Measurements from ENCODE around the gene SULT6B1.
A peak's percentile ranks its signal among the peaks of the same experiment; 100 is the strongest.
"Not testable (repeated sequence)": the region's sequence is repeated elsewhere in the genome, so short reads cannot be mapped to it uniquely, and the experiment has no call there.

SULT6B1 gene

GRCh38 chr2:37195862-37196319, 7.4 kb upstream of the SULT6B1 start:
- DNase-seq (ENCODE audit: low spot score) = not testable (repeated sequence)

- no peak for DNase-seq (ENCODE audit: low spot score)
These were observed 4.1 kb upstream of the SULT6B1 start for GRCh38 chr2:37192551-37192950.

- no peak for DNase-seq (ENCODE audit: low spot score)
These were observed 3.3 kb upstream of the SULT6B1 start for GRCh38 chr2:37191747-37192146.

GRCh38 chr2:37191253-37191652, 2.8 kb upstream of the SULT6B1 start:
- DNase-seq (ENCODE audit: low spot score) = no peak

- no peak for DNase-seq (ENCODE audit: low spot score)
These were observed 1.8 kb upstream of the SULT6B1 start for GRCh38 chr2:37190290-37190689.

- DNase-seq (ENCODE audit: low spot score) = peak; percentile 73
These were observed 1.1 kb upstream of the SULT6B1 start for GRCh38 chr2:37189452-37190153.

- DNase-seq (ENCODE audit: low spot score) = peak; percentile 29
These were observed 6.5 kb downstream of the SULT6B1 start for GRCh38 chr2:37181726-37182684.

- DNase-seq (ENCODE audit: low spot score) = no peak
These were observed 7.8 kb downstream of the SULT6B1 start for GRCh38 chr2:37180640-37181039.

- peak; percentile 25 for DNase-seq (ENCODE audit: low spot score)
These were observed 8.3 kb downstream of the SULT6B1 start for GRCh38 chr2:37180006-37180639.

- no peak for DNase-seq (ENCODE audit: low spot score)
These were observed 14.7 kb downstream of the SULT6B1 start for GRCh38 chr2:37173741-37174140.

GRCh38 chr2:37171624-37171950, 16.9 kb downstream of the SULT6B1 start:
- no peak for DNase-seq (ENCODE audit: low spot score)

- DNase-seq (ENCODE audit: low spot score) = peak; percentile 82
These were observed 20.1 kb downstream of the SULT6B1 start for GRCh38 chr2:37168217-37168981.

- peak; percentile 16 for DNase-seq (ENCODE audit: low spot score)
These were observed 20.8 kb downstream of the SULT6B1 start for GRCh38 chr2:37167636-37168180.

- no peak for DNase-seq (ENCODE audit: low spot score)
These were observed 23.7 kb downstream of the SULT6B1 start for GRCh38 chr2:37164757-37165156.

- DNase-seq (ENCODE audit: low spot score) = peak; percentile 98
These were observed 31.4 kb downstream of the SULT6B1 start, which contains the start of gene EIF2AK2 for GRCh38 chr2:37156857-37157714. Gene EIF2AK2, minus strand, starts transcription at chr2:37156980. Its CDS starts 9,174 bp downstream, at chr2:37147806.

- DNase-seq (ENCODE audit: low spot score) = peak; percentile 76
These were observed 32.2 kb downstream of the SULT6B1 start for GRCh38 chr2:37156071-37156856.

GRCh38 chr2:37154785-37155184, 33.7 kb downstream of the SULT6B1 start:
- no peak for DNase-seq (ENCODE audit: low spot score)

- no peak for DNase-seq (ENCODE audit: low spot score)
These were observed 35.2 kb downstream of the SULT6B1 start for GRCh38 chr2:37153224-37153623.

GRCh38 chr2:37149626-37150322, 38.7 kb downstream of the SULT6B1 start:
- no peak for DNase-seq (ENCODE audit: low spot score)
